ENCODE measurements around the gene RELN. TPM values are rescaled to one million over a fixed set of nuclear protein-coding genes. Genes with fewer than 3 reads are reported as not detected.

Gene RELN
- total RNA-seq, 1 experiment from 2014 or later, result 8.0 TPM

DNA sequence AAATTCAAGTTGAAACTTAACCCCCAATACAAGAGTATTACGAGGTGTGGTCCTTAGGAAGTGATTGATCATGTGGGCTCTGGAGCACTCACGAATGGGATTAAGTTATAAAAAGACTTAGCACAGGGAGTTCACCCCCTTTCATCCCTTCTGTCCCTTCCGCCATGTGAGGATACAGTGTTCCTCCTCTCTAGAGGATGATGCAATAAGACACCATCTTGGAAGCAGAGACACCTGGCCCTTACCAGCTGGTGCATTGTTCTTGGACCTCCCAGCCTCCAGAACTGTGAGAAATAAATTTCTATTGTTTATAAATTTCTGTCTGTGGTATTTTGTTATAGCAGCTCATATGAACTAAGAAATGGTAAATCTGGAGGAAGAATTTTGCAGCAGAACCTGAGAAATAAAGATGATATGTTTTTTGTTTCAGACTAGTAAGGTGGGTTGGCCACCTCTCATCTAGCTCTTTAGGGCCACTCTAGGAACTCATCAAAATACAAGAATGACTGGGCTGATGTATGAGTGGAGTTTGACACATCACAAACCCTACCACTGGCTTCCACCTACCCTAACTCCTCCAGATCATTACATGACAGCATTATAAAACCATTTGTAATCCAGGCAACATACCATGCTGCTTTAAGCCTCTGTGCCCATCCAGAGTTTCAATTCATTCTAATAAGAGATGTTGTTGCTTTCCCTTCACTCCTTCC is 565.8 kb downstream of the RELN start:
- H3K36me3 ChIP-seq (ENCODE audit: low read depth, low read length), result no peaks in the 10 kb centered on the region
- no TSS peak for BruUV-seq (replicated peaks)
- H2AFZ ChIP-seq (ENCODE audit: low read length), result no peak overlapping the region
- no peak overlapping the region for H3K9ac ChIP-seq (ENCODE audit: low read length)
- no peaks in the 10 kb centered on the region for H3K9me2 ChIP-seq (replicated peaks; ENCODE audit: low read length)
- POLR2A ChIA-PET (ENCODE audit: unreplicated experiment), result no interaction called here
- no peaks in the 10 kb centered on the region for H3K79me2 ChIP-seq (ENCODE audit: low read length)
- H3K4me1 ChIP-seq (ENCODE audit: insufficient read depth, low read length), result no peaks in the 10 kb centered on the region
- H3F3A ChIP-seq (ENCODE audit: low read length, unreplicated experiment), result no peaks in the 10 kb centered on the region
- intact Hi-C loops (cut with micrococcal nuclease), result no loop called here
- no peaks in the 10 kb centered on the region for H3K9me3 ChIP-seq (ENCODE audit: low read length)
- TF ChIP-seq EZH2 (IDR thresholded peaks at IDR 0.05; ENCODE audit: low read length, unreplicated experiment), result no peak
- TF ChIP-seq, protein P1, sequence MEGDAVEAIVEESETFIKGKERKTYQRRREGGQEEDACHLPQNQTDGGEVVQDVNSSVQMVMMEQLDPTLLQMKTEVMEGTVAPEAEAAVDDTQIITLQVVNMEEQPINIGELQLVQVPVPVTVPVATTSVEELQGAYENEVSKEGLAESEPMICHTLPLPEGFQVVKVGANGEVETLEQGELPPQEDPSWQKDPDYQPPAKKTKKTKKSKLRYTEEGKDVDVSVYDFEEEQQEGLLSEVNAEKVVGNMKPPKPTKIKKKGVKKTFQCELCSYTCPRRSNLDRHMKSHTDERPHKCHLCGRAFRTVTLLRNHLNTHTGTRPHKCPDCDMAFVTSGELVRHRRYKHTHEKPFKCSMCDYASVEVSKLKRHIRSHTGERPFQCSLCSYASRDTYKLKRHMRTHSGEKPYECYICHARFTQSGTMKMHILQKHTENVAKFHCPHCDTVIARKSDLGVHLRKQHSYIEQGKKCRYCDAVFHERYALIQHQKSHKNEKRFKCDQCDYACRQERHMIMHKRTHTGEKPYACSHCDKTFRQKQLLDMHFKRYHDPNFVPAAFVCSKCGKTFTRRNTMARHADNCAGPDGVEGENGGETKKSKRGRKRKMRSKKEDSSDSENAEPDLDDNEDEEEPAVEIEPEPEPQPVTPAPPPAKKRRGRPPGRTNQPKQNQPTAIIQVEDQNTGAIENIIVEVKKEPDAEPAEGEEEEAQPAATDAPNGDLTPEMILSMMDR (conservative IDR thresholded peaks at IDR 0.05; ENCODE audit: low read depth, low read length), result no peak
- no peak for TF ChIP-seq EZH2phosphoT487 (IDR thresholded peaks at IDR 0.05; ENCODE audit: borderline replicate concordance, low read length)
- CTCF ChIA-PET, result no interaction called here
- DNase-seq (no peak), ATAC-seq (no peak)
- H4K20me1 ChIP-seq (ENCODE audit: low read length), result no peaks in the 10 kb centered on the region
- no peak overlapping the region for H3K4me2 ChIP-seq (ENCODE audit: low read length)
- H3K4me3 ChIP-seq (ENCODE audit: low read length), result no peak overlapping the region
- no peaks in the 10 kb centered on the region for H3K27me3 ChIP-seq (ENCODE audit: low read length)
- H3K27ac ChIP-seq (ENCODE audit: low read length), result no peak overlapping the region

Other genes starting within 250 kb of the RELN start
- gene ORC5, start 218.4 kb upstream of the RELN start, total RNA-seq (2014; rRNA removed), result 21.7 and 34.5 TPM in 2 replicates